GM23338 (cell line): ENCODE measurements around the gene RAB30. TPM values are rescaled to one million over a fixed set of nuclear protein-coding genes. Genes with fewer than 3 reads are reported as not detected.
"Not testable (repeated sequence)": the region's sequence is repeated elsewhere in the genome, so short reads cannot be mapped to it uniquely, and the experiment has no call there.

Source experiments
- ATAC-seq: fragments of 200-7000 bp; cut with Tn5 transposase; 3 replicates; pipeline ENCODE4 v1.9.1; 2020
- DNase-seq: peaks from one replicate; pipeline ENCODE4 v3.0.0-alpha.2; 2015; ENCODE audit warnings: low spot score
- H2AFZ ChIP-seq: fragments of 200-600 bp; sonication (generic); 2 replicates; pipeline ENCODE4 v1.8.0; 2016; ENCODE audit warnings: antibody characterized with exemption, mild to moderate bottlenecking, moderate library complexity
- H3F3A ChIP-seq: fragments of 200-600 bp; sonication (generic); replicated peaks from 2 replicates; pipeline ENCODE4 v1.8.0; 2017; ENCODE audit warnings: antibody characterized with exemption, mixed run types, low read depth
- H3K27ac ChIP-seq: fragments of 200-600 bp; sonication (generic); 2 replicates; pipeline ENCODE4 v1.6.1; 2016; ENCODE audit warnings: low read depth
- H3K27me3 ChIP-seq: fragments of 200-600 bp; sonication (generic); 2 replicates; pipeline ENCODE4 v1.8.0; 2016; ENCODE audit warnings: mild to moderate bottlenecking, mixed run types, moderate library complexity; ENCODE audit not compliant: insufficient read depth
- H3K36me3 ChIP-seq: fragments of 200-600 bp; sonication (generic); 2 replicates; pipeline ENCODE4 v1.8.0; 2016; ENCODE audit warnings: mild to moderate bottlenecking; ENCODE audit not compliant: insufficient read depth
- H3K4me1 ChIP-seq: fragments of 200-600 bp; sonication (generic); 2 replicates; pipeline ENCODE4 v1.8.0; 2016; ENCODE audit warnings: mild to moderate bottlenecking, moderate library complexity; ENCODE audit not compliant: insufficient read depth
- H3K4me2 ChIP-seq: fragments of 200-600 bp; sonication (generic); 2 replicates; pipeline ENCODE4 v1.7.1; 2017; ENCODE audit warnings: mixed run types
- H3K4me3 ChIP-seq: fragments of 200-600 bp; sonication (generic); 2 replicates; pipeline ENCODE4 v1.6.1; 2016; ENCODE audit warnings: mixed run types
- H3K79me2 ChIP-seq: fragments of 200-600 bp; sonication (generic); replicated peaks from 2 replicates; pipeline ENCODE4 v1.8.0; 2017; ENCODE audit warnings: mild to moderate bottlenecking; ENCODE audit not compliant: insufficient read depth
- H3K9me2 ChIP-seq: fragments of 200-600 bp; sonication (generic); 2 replicates; pipeline ENCODE4 v1.8.0; 2017; ENCODE audit not compliant: insufficient read depth
- H4K20me1 ChIP-seq: fragments of 200-600 bp; sonication (generic); replicated peaks from 2 replicates; pipeline ENCODE4 v1.8.0; 2017; ENCODE audit warnings: mild to moderate bottlenecking; ENCODE audit not compliant: insufficient read depth
- H3K27ac Mint-ChIP-seq: 2 replicates; pipeline ENCODE4 v1.8.0; 2020; ENCODE audit warnings: inconsistent platforms, mild to moderate bottlenecking, moderate library complexity, mixed read lengths
- H3K27me3 Mint-ChIP-seq: 3 replicates; pipeline ENCODE4 v1.8.0; 2022; ENCODE audit warnings: low read depth, mild to moderate bottlenecking, moderate library complexity, mixed read lengths, inconsistent platforms; ENCODE audit not compliant: insufficient read depth, poor library complexity
- H3K36me3 Mint-ChIP-seq: 3 replicates; pipeline ENCODE4 v1.8.0; 2021; ENCODE audit warnings: low read depth, mild to moderate bottlenecking, inconsistent platforms, moderate library complexity, mixed read lengths
- H3K4me1 Mint-ChIP-seq: 3 replicates; pipeline ENCODE4 v1.8.0; 2020; ENCODE audit warnings: mild to moderate bottlenecking, inconsistent platforms, mixed read lengths
- H3K4me3 Mint-ChIP-seq: 3 replicates; pipeline ENCODE4 v1.8.0; 2021; ENCODE audit warnings: moderate library complexity, mild to moderate bottlenecking, inconsistent platforms, mixed read lengths
- H3K9me3 Mint-ChIP-seq: 3 replicates; pipeline ENCODE4 v1.8.0; 2020; ENCODE audit warnings: moderate library complexity, mild to moderate bottlenecking, inconsistent platforms, mixed read lengths
- EZH2phosphoT487 ChIP-seq: fragments of 200-600 bp; sonication (generic); IDR thresholded peaks from one replicate; pipeline ENCODE4 v1.8.1; 2018; ENCODE audit warnings: antibody characterized with exemption; ENCODE audit not compliant: unreplicated experiment
- JUNB ChIP-seq: IDR thresholded peaks from one replicate; pipeline ENCODE4 v1.6.1; 2016; ENCODE audit warnings: antibody characterized with exemption; ENCODE audit not compliant: unreplicated experiment
- NANOG ChIP-seq: IDR thresholded peaks from 2 replicates; pipeline ENCODE4 v1.6.1; 2016; ENCODE audit warnings: antibody characterized with exemption, borderline replicate concordance
- POLR2AphosphoS5 ChIP-seq: IDR thresholded peaks from 2 replicates; pipeline ENCODE4 v1.6.1; 2016; ENCODE audit warnings: antibody characterized with exemption, low read depth
- REST ChIP-seq: IDR thresholded peaks from one replicate; pipeline ENCODE4 v1.6.1; 2018; ENCODE audit warnings: antibody characterized with exemption; ENCODE audit not compliant: unreplicated experiment
- ZNF114 ChIP-seq: fragments of 250-450 bp; sonication (Bioruptor Pico); IDR thresholded peaks from 2 replicates; pipeline ENCODE4 v1.5.0; 2020; ENCODE audit warnings: mild to moderate bottlenecking, moderate library complexity
- ZNF331 ChIP-seq: fragments of 250-450 bp; sonication (Bioruptor Pico); IDR thresholded peaks from 2 replicates; pipeline ENCODE4 v1.5.0; 2020; ENCODE audit warnings: low read depth, mild to moderate bottlenecking, moderate library complexity
- polyA plus RNA-seq: library from polyadenylated mRNA; unstranded; fragments of >200 nt; fragmentation: Nextera tagmentation; extraction: Ambion mirVana; gene quantifications from 2 replicates; pipeline ENCODE4 v1.2.1, GENCODE V29; 2016
- total RNA-seq: library from RNA; depleted of rRNA; stranded (reverse); fragments of >200 nt; shearing (Covaris generic); gene quantifications from 2 replicates; pipeline ENCODE4 v1.2.3, GENCODE V29; 2014
- TF ChIP-seq, protein P1 (sequence below), 2 experiments: fragments of 200-600 bp in 1 of 2; sonication (generic) in 1 of 2; conservative IDR thresholded peaks; 2 replicates each; pipeline versions ENCODE4 v1.5.1 to v1.6.1; 2016 to 2017; ENCODE audit warnings: antibody characterized with exemption in 2 of 2, low read depth in 2 of 2, mild to moderate bottlenecking in 2 of 2, moderate library complexity in 1 of 2
- TF ChIP-seq, protein P2 (sequence below): IDR thresholded peaks from 2 replicates; pipeline ENCODE4 v1.6.1; 2016; ENCODE audit warnings: antibody characterized with exemption

The RAB30 gene
- total and polyA plus RNA-seq, 2 experiments from 2014 or later, result 3.3 to 6.6 TPM

GRCh38 chr11:83009999-83010398, 61.7 kb downstream of the RAB30 start (continued):
- TF ChIP-seq, protein P1, sequence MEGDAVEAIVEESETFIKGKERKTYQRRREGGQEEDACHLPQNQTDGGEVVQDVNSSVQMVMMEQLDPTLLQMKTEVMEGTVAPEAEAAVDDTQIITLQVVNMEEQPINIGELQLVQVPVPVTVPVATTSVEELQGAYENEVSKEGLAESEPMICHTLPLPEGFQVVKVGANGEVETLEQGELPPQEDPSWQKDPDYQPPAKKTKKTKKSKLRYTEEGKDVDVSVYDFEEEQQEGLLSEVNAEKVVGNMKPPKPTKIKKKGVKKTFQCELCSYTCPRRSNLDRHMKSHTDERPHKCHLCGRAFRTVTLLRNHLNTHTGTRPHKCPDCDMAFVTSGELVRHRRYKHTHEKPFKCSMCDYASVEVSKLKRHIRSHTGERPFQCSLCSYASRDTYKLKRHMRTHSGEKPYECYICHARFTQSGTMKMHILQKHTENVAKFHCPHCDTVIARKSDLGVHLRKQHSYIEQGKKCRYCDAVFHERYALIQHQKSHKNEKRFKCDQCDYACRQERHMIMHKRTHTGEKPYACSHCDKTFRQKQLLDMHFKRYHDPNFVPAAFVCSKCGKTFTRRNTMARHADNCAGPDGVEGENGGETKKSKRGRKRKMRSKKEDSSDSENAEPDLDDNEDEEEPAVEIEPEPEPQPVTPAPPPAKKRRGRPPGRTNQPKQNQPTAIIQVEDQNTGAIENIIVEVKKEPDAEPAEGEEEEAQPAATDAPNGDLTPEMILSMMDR (conservative IDR thresholded peaks at IDR 0.05; ENCODE audit: low read depth in 2 of 2), result no peak
- TF ChIP-seq, protein P2, sequence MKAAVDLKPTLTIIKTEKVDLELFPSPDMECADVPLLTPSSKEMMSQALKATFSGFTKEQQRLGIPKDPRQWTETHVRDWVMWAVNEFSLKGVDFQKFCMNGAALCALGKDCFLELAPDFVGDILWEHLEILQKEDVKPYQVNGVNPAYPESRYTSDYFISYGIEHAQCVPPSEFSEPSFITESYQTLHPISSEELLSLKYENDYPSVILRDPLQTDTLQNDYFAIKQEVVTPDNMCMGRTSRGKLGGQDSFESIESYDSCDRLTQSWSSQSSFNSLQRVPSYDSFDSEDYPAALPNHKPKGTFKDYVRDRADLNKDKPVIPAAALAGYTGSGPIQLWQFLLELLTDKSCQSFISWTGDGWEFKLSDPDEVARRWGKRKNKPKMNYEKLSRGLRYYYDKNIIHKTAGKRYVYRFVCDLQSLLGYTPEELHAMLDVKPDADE, result no peak
- TF ChIP-seq ZNF331 (CRISPR knock-in tag) (no peak), ZNF114 (CRISPR knock-in tag) (no peak), JUNB (no peak), REST (no peak), NANOG (no peak), EZH2phosphoT487 (no peak), POLR2AphosphoS5 (no peak)

- H3K4me1 Mint-ChIP-seq, result peaks cover 11% of the 10 kb centered on the region
- H3K27me3 Mint-ChIP-seq, H3K36me3 Mint-ChIP-seq, H3K27ac Mint-ChIP-seq, H3K27ac ChIP-seq, H3K79me2 ChIP-seq, H3K9me2 ChIP-seq, H3K9me3 Mint-ChIP-seq, H2AFZ ChIP-seq, H4K20me1 ChIP-seq, H3K36me3 ChIP-seq, DNase-seq, H3K4me3 ChIP-seq, H3F3A ChIP-seq, H3K4me2 ChIP-seq, ATAC-seq, H3K27me3 ChIP-seq, H3K4me3 Mint-ChIP-seq, H3K4me1 ChIP-seq: not testable (repeated sequence)
Measured at GRCh38 chr11:83009136-83009535, 62.6 kb downstream of the RAB30 start.
